Ascending aorta (tissue), 2 donors: ENCODE results near the gene SLA2. TPM values are rescaled to one million over a fixed set of nuclear protein-coding genes. Genes with fewer than 3 reads are reported as not detected.

Experiments
- DNase-seq, 2 donors: peaks; one replicate each; pipeline ENCODE4 v3.0.0-alpha.2; 2019; ENCODE audit warnings: low spot score in 2 of 2
- H3K27ac ChIP-seq, 2 donors: fragments of 200-600 bp; sonication (generic); one replicate each; pipeline ENCODE4 v1.5.1; 2016 to 2017; ENCODE audit warnings: mild to moderate bottlenecking in 1 of 2
- H3K27me3 ChIP-seq: fragments of 200-600 bp; sonication (generic); one replicate; pipeline ENCODE4 v1.5.1; 2017
- H3K36me3 ChIP-seq, 2 donors: fragments of 200-600 bp; sonication (generic); one replicate each; pipeline ENCODE4 v1.5.1; 2016
- H3K4me1 ChIP-seq, 2 donors: fragments of 200-600 bp; sonication (generic); one replicate each; pipeline ENCODE4 v1.5.1; 2016 to 2017; ENCODE audit warnings: mild to moderate bottlenecking in 1 of 2
- H3K4me3 ChIP-seq, 2 donors: fragments of 200-600 bp; sonication (generic); one replicate each; pipeline ENCODE4 v1.5.1; 2016 to 2017; ENCODE audit warnings: mild to moderate bottlenecking in 1 of 2
- H3K9me3 ChIP-seq, 2 donors: fragments of 200-600 bp; sonication (generic); one replicate each; pipeline ENCODE4 v1.5.1; 2016
- CTCF ChIP-seq, 3 experiments: fragments of 200-600 bp in 2 of 3; fragments of 450-650 bp in 1 of 3; sonication (generic) in 2 of 3; IDR thresholded peaks; one replicate each; pipeline ENCODE4 v1.5.1; 2016 to 2019; ENCODE audit warnings: antibody characterized with exemption in 3 of 3, mild to moderate bottlenecking in 1 of 3, moderate library complexity in 1 of 3
- intact Hi-C: fragments of 100-400 bp; cut with DNase I; formaldehyde crosslinking; loops from one replicate; pipeline ENCODE4 v1.15.1; 2023
- total RNA-seq: library from RNA; depleted of rRNA; stranded (reverse); fragments of >200 nt; gene quantifications from one replicate; pipeline ENCODE4 v1.1.0, GENCODE V29; 2016

SLA2 gene
- total RNA-seq, 1 donor from 2014 or later: not detected

- no peaks in the 10 kb centered on the region for H3K36me3 ChIP-seq
- no peak for DNase-seq
- no peak for TF ChIP-seq CTCF (IDR thresholded peaks at IDR 0.05)
- intact Hi-C loops: loop anchor here (5.0 kb wide), 1 partner anchor 36 kb away; no protein-coding TSS in a partner anchor
- no peaks in the 10 kb centered on the region for H3K27me3 ChIP-seq
- H3K4me3 ChIP-seq: no peak overlapping the region
- H3K4me1 ChIP-seq: no peaks in the 10 kb centered on the region
- H3K9me3 ChIP-seq: no peaks in the 10 kb centered on the region
- no peak overlapping the region for H3K27ac ChIP-seq
Measured at GRCh38 chr20:36593347-36593929, 52.6 kb downstream of the SLA2 start.

- Histone ChIP-seq H3K4me3 (no peak overlapping the region), H3K36me3 (peaks cover 0 to 2% of the 10 kb centered on the region in 2 donors), H3K4me1 (no peaks in the 10 kb centered on the region), H3K9me3 (no peaks in the 10 kb centered on the region), H3K27me3 (no peaks in the 10 kb centered on the region), H3K27ac (no peak overlapping the region)
- intact Hi-C loops: loop anchor here (5.0 kb wide), 1 partner anchor 35 kb away; no protein-coding TSS in a partner anchor
- DNase-seq: no peak
- peak; percentile 14 to 48 (median 41) for TF ChIP-seq CTCF (IDR thresholded peaks at IDR 0.05)
Measured at GRCh38 chr20:36591854-36592641, 53.9 kb downstream of the SLA2 start.

- H3K36me3 ChIP-seq: peaks cover 0 to 2% of the 10 kb centered on the region in 2 donors
- TF ChIP-seq CTCF (IDR thresholded peaks at IDR 0.05): no peak
- intact Hi-C loops: loop anchor here (5.0 kb wide), 1 partner anchor 34 kb away; no protein-coding TSS in a partner anchor
- no peaks in the 10 kb centered on the region for H3K4me1 ChIP-seq
- no peak overlapping the region for H3K4me3 ChIP-seq
- H3K27me3 ChIP-seq: no peaks in the 10 kb centered on the region
- DNase-seq: no peak
- no peak overlapping the region for H3K27ac ChIP-seq
- no peaks in the 10 kb centered on the region for H3K9me3 ChIP-seq
Measured at GRCh38 chr20:36591281-36591680, 54.7 kb downstream of the SLA2 start.

GRCh38 chr20:36587388-36588070, 58.5 kb downstream of the SLA2 start:
- Histone ChIP-seq H3K9me3 (no peaks in the 10 kb centered on the region), H3K4me1 (no peaks in the 10 kb centered on the region), H3K27me3 (no peaks in the 10 kb centered on the region), H3K4me3 (no peak overlapping the region), H3K36me3 (peaks cover 2 to 7% of the 10 kb centered on the region in 2 donors), H3K27ac (no peak overlapping the region)
- intact Hi-C loops: no loop called here
- no peak for DNase-seq
- no peak for TF ChIP-seq CTCF (IDR thresholded peaks at IDR 0.05)

- no peak for DNase-seq
- peaks cover 12 to 22% of the 10 kb centered on the region in 2 donors for H3K36me3 ChIP-seq
- no peak overlapping the region for H3K27ac ChIP-seq
- intact Hi-C loops: no loop called here
- no peaks in the 10 kb centered on the region for H3K9me3 ChIP-seq
- no peaks in the 10 kb centered on the region for H3K27me3 ChIP-seq
- no peaks in the 10 kb centered on the region for H3K4me1 ChIP-seq
- H3K4me3 ChIP-seq: no peak overlapping the region
- no peak for TF ChIP-seq CTCF (IDR thresholded peaks at IDR 0.05)
Measured at GRCh38 chr20:36585410-36586125, 60.4 kb downstream of the SLA2 start.
